GM19468 (cell line): ENCODE results near the gene RNF169.

Experiments
- ATAC-seq: cut with Tn5 transposase; IDR thresholded peaks from one replicate; pipeline ENCODE4 v1.9.1; 2021; ENCODE audit warnings: mild to moderate bottlenecking, moderate library complexity, moderate number of reproducible peaks; ENCODE audit not compliant: unreplicated experiment; ENCODE audit errors: extremely low read depth

The RNF169 gene, protein sequence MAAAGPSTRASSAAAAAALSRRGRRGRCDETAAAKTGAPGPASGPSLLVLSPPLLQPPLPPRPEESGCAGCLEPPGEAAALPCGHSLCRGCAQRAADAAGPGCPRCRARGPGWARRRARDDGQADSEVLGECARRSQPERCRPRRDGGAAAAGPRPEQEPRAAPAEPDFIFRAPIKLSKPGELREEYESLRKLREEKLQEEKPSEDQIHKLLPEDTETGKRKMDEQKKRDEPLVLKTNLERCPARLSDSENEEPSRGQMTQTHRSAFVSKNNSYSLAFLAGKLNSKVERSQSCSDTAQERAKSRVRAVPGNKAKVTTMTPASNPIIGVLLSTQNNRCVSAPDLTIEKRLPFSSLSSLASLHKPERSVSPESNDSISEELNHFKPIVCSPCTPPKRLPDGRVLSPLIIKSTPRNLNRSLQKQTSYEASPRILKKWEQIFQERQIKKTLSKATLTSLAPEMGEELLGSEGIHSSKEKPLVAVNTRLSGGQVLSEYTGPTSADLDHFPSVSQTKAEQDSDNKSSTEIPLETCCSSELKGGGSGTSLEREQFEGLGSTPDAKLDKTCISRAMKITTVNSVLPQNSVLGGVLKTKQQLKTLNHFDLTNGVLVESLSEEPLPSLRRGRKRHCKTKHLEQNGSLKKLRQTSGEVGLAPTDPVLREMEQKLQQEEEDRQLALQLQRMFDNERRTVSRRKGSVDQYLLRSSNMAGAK

DNA sequence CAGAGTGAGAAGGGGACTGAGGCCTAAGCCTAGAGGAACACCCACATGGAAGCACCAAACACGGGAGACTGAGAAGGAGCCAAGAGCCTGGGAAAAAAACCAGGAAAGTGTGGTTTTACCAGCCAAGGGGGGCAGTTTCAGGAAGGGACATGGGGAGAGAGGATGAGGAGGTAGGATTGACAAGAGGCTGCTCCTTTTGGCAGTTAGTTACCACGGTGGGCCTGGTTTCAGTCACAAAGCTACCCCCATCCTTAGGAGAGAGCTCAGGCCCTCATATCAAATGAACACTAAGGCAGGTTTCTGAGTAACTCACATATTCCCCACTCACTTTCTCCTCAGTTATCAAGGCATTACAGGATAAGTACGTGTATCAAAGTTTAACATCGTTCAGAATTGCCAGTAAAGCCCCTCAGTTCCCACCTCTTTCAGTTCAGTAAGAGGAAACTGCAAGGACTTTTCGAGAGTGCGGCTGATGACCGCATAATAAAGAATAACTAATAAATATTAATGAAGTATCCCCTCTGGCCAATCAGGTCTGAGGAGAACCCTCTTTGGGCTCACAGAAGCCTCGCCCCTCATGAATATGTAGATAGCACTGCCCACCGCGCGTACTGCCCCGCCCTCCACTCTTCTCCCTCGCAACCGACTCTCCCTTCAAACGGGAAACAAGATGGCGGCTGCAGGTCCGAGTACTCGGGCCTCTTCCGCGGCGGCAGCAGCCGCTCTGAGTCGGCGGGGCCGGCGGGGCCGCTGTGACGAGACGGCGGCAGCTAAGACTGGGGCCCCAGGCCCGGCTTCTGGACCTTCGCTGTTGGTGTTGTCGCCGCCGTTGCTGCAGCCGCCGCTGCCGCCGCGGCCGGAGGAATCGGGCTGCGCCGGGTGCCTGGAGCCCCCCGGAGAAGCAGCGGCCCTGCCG is at the start of gene RNF169:
Gene RNF169 (plus strand): TSS at position 639 of the 916 bp plus-strand sequence. CDS start 32 bp downstream, at position 671.
- ATAC-seq = peak; percentile 85

DNA sequence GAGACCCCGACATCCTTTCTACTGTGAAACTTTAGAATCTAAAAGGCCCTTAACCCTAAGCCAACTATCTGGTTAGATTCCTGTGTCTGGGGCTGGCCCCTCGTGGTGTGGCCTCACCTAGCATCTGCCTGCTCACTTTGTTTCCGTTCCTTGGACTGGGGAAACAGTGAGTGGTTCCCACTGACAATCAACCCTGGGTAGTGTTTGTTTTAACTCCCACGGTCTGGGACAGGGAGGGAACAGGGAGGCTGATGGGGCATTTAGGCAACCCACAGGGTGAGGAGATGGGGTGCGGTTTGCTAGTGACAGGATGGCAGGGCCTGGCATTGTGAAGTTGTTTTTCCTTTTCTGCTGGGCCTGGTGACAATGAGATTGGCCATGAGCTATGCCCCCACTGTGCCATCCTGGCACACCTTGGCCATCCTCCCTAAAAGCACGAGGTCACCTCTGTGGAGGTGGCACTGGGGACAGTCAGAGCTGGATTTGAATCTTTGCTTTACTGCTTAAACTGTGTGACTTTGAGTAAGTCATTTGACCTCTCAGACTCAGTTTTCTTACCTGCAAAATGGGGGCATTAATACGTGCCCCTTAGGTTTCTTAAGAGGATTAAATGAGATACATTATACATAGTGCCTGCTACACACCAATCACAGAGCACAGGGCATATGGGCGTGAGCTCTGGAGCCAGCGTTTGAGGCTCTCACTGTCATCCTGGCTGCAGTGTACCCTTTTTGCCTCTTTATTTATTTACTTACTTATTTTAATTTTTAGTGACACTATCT is 48.8 kb upstream of the RNF169 start:
- ATAC-seq = no peak

DNA sequence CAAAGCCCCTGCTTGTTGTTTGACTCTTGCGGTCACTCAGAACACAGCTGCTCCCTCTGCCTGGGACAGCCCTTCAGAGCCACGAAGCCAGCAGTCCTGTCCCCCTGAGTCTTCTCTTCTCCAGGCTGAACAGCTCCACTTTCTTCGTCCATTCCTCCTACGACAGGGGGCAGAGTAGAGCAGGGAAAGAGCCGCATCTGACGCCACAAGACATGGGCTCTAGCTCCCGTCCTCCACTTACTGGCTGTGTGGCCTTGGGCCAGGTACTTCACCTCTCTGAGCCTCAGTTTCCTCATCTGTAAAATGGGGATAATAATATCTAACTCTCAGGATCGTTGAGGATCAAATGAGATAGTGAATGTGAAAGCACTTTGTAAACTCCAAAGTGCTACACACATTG is 47.3 kb upstream of the RNF169 start:
- no peak for ATAC-seq

DNA sequence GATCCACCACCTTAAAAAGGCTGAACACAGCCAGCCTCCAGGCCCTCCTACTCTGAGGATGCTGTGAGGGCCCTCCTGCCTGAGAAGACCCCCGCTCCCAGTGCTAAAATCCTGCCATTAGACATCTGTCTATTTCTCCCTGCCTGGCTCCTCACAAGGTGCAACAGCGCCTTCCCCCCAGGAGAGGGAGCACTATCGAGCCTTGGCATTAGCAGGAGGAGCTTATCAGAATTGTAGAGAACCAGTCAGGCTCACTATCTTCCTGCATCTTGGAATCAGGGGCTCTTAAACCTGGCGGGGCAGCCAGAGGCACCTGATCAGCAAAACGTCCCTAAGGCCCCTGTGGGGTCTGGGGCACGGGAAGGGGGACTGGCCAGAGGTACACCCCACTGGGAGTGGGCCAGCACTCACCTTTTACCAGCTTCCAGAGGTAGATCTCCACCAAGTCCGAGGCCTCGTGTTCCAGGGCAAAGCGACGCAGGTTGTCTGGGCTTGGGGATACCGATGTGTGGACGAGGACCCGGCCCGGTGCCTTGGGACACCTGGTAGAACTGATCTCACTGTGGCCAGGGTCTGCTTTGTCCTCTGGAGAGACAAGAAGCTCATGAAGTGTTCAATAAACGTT is 46.2 kb upstream of the RNF169 start:
- no peak for ATAC-seq

DNA sequence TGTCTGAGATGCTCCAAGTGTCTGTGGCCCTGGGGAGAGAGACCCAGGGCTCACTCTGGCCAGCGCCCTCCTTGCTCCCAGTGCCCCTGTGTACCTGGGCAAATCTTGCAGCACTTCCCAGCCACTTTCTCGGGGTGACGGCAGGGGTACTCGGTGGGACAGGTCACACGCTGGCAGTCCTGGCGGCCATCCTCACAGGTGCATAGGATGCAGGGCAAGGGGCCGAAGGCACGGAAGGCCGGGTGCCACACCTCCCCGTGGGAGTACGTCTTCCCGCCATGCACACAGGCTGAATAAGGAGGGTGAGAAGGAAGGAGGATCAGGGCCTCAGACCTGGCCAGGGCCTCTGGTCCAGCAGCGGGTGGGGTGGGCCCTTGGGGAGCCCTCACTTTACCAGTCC is 45.4 kb upstream of the RNF169 start:
- no peak for ATAC-seq

DNA sequence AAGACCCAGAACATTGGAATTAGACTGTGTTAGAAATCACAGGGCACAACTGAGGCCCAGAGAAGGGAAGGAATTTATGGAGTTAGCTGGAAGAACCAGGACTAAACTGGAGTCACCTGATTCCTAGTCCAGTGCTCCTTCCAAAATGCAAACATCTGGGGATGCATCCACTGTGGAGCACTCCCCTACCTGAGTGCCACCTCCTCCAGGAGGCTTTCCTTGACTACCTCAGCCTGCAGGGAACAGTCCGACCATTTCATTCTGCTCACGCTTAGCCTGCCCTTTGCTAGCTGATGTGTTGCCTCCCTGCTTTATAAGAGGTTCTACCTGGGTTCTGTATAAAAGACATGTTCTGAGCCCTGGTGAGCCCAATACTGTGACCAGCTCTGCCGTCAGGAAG is 41.5 kb upstream of the RNF169 start:
- ATAC-seq = no peak

DNA sequence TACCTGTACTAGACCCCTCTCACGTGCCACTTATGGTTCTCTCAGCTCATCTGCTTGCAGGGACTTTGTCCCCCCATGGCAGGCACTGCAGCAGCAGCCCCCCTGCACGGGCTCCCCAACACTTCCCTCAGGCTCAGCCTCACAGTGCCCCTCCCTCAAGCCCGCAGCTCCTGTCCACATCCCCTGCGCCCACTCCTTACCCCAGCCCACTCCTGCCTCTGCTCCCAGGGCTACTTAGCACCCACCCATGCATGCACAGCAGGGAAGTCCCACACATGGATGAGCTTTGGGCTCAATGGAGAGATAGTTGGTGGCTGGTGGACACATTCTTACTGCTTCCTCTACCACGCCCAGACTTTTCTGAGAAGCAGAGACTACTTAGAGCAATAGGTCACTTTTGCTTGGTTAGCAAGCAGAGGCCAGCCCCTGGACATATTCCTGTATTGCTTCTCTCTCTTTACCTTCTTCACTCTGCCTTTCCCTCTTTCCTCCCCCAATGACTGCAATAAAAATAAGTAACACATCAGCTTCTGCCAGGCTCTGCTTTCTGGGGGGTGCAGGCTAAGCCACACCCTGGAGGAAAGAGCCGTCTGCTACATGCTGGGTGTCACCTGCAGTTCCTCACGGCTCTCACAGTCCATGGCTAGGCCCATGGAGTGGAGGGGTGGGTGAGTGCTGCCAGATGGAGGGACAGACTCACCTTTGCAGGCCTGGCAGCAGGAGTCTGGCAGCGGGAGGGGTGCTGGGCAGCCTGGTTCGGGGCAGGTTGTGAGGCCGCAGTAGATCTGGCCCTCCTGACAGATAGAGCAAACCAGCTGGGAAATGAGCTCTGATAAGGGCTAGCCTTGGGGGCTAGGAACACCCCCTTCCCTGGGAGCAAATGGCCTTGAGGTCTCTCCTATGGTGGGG is 40.8 kb upstream of the RNF169 start:
- no peak for ATAC-seq

DNA sequence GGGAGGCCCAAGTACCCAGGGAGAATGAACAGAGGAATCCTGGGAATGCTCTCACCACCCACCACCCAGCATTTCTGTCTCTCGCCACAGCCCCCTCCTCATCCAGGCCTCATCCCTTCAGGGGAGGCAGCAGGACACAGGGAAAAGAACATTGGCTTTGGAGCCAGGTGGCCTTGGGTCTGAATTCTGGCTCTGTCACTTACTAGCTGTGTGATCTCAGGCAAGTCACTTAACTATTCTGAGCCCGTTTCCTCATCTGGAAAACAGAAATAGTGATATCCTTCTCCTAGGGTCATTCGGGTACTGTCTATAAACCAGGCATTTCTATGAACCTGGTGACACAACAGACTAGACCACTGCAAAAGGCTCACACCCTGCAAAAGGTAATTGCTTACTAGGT is 39.5 kb upstream of the RNF169 start:
- ATAC-seq = no peak

DNA sequence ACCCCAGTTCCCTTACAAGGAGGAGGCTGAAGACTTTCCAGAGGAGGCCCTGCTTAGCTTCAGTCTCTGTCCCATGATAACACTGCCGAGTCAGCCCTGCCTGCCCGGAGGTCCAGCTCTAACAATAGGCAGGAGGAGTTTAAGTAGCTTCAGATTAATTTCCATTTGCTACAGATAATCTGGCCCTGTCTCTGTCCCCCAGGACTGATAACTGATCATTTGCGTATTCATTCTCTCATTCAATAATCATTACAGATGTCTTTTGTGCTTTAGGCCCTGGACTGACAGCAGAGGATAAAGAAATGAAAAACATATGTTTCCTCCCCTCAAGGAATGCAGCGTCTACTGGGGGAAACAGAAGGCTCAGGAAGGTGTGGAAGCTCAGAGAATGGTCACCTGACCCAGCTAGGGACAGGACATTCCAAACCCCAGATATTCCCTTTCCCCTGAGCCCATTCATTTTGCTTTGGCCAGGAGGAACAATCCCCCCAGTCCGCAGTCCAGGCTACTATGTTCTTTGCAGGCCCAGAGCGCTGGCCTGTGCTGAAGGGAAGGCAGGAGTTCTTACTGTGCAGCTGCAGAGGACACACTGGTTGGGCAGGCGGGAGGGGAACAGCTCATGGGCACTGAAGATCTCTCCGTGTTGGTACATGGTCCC is 38.2 kb upstream of the RNF169 start:
- ATAC-seq = no peak

DNA sequence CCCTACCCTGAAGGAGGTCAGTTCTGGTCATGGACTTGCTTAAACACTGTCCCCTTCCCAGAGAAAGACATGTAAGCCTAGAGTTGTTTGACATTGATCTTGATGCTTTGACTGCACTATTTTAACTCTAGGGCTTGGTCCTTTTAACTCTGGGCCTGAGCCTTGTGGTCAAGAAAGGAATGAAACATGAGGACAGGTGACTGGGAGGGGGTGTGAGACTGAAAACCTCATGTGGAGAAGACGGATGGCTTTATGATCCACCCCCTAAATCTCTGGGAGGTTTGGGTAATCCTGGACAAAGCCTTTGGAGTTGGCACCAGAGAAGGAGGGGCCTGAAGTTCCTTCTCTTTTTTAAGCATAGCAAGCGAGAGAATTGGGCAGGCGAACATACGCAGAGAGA is 35.0 kb upstream of the RNF169 start:
- no peak for ATAC-seq

DNA sequence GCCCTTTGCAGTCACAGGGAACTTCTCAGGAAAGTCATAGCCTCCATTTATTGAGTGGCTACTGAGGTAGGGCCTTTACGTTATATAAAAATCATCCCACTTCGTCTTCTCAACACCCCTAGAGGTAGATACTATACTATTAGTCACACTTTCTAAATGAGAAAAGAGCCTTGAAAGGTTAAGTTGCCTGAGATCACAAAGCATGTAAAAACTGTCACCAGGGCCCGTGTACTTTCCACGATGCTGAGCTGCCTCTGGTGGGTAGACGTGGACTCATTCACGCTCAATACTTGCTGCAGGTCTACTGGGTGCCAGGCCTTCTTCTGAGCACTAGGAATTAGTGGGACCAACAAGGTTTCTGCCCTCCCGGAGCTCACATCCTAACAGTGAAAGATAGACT is 33.7 kb upstream of the RNF169 start:
- ATAC-seq = no peak

DNA sequence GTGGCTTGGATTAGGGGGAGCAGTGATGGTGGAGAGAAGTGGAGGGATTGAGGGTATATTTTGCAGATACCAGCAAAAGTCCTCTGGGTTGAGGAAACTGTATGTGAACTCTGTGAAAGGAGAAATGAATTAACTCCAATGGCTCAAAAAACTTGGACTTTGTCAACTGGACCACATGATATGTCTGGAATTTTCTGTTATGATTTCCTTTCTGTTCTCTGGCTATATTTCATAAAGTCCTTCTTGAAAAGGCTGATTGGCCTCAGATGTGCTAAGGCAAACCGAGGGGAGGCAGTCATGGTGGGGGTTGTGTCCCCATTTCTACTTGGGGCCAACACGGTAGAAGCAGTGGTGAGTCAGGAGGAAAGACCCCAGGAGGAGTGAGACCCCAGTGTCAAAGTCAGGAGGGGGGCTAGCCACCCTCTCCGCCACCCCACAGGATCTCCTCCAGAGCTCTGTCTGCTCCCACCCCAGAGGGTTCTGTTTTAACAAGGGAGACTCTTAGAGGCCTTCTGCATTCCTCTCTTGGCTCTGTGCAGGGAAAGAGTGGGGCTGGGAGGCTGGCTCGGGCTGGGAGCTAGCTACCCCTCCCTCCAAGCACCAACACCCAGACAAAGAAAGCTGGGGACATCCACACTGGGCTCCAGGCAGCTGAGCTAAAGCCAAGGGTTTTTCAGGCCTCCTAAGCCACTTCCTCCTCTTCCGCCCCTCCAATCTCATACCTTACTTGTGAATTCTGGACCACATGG is 31.3 kb upstream of the RNF169 start:
- no peak for ATAC-seq

DNA sequence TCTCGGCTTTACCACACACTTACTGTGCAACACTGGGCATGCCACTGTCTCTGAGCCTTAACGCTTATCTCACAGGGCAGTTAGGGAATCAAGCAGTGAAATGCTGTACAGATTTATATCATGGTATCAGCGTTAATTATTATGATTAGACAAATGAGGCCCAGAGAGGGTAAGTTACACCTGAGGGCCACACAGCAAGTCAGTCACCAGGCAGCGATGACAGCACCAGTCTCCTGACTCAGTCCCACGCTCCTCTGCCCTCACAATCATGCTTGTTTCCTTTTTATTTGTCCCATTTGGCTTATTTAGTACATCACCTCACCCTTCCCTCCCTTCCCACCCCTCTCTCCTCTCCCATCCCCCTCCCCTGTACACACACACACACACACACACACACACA is 29.6 kb upstream of the RNF169 start:
- no peak for ATAC-seq

DNA sequence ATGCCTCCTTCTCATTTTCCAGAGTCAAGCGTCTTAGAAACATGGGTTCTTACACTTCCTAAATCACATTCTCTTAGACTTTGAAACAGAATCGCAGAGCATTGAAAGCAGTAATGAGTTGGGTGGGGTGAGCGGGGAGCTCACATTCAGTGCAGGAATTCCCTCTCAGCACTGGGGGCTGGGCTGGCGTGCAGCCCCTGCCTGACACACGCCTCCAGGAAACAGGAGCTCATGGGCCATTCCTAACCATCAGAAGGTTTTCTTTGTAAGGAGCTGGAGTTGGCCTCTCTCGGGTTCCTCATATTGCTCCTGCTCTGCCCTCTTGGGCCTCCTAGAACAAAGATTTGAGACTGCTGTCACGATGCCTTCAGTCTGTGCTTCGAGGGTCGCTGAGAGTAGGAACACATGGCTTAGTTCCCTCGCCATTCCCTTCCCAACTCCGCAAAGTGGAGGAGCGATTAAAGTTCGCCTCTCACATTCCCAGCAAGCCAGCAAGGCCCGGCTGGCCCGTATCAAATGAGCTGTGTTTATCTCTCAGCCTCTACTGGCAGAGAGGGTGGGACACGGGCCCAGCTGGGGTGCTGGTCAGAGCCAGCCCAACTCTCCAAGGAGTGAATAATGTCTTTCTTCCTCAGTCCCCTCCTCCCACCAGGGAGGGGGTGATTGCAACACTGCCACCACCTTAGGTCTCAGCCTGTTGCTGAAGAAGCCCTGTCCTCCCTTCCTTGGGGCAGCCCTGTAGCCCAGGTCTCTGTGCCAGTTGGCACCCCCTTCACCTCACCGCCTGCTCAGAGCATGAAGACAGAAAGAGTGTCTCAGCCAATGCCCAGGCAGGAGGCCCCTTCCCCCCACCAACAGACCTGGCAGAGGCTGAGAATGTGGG is 27.8 kb upstream of the RNF169 start:
- no peak for ATAC-seq

DNA sequence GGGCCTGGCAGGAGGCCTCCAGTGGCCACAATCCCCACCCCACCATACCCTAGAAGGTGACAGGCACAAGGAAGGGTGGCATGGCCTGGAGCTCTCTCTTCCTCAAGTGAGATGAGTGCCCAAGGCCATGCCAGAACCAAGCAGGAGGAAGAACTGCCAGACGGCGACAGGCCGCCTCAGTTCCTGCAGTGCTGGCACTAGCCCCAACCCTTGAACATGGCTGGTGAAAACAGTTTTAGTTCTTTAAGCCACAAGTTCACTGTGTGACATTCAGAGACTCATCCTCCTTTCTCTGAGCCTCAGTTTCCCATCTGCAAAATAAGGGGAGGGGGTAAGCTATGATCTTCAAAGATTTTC is 27.2 kb upstream of the RNF169 start:
- no peak for ATAC-seq

DNA sequence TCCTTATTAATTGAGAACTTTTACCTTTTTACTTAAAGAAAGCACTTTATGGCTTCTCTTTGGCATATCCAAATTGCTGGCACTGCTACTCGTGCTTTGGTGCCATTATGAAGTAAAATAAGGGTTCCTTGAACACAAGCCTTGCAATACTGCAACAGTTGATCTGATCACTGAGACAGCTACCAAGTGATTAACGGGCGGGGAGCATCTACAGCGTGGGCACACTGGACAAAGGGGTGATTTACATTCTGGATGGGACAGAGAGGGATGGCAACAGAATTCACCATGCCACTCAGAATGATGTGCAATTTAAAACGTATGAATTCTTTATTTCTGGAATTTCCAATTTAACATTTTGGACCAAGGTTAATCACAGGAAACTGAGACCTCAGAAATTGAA is 25.1 kb upstream of the RNF169 start:
- ATAC-seq = no peak
